Endothelial cell (in vitro differentiated cells): ENCODE data around the gene ADAM12. TPM values are rescaled to one million over a fixed set of nuclear protein-coding genes. Genes with fewer than 3 reads are reported as not detected.
"Not testable (repeated sequence)": the region's sequence is repeated elsewhere in the genome, so short reads cannot be mapped to it uniquely, and the experiment has no call there.

ENCODE experiments used
- DNase-seq: peaks from one replicate; pipeline ENCODE4 v3.0.0; 2021; ENCODE audit warnings: low spot score
- H3K27ac Mint-ChIP-seq: one replicate; pipeline ENCODE4 v1.8.0; 2021; ENCODE audit warnings: mixed read lengths, inconsistent platforms; ENCODE audit not compliant: unreplicated experiment
- H3K27me3 Mint-ChIP-seq: one replicate; pipeline ENCODE4 v1.8.0; 2021; ENCODE audit warnings: mild to moderate bottlenecking, moderate library complexity, mixed read lengths, inconsistent platforms; ENCODE audit not compliant: unreplicated experiment
- H3K36me3 Mint-ChIP-seq: one replicate; pipeline ENCODE4 v1.8.0; 2021; ENCODE audit warnings: mild to moderate bottlenecking, low read depth, mixed read lengths, inconsistent platforms; ENCODE audit not compliant: unreplicated experiment
- H3K4me1 Mint-ChIP-seq: one replicate; pipeline ENCODE4 v1.8.0; 2021; ENCODE audit warnings: mild to moderate bottlenecking, mixed read lengths, inconsistent platforms; ENCODE audit not compliant: unreplicated experiment
- H3K4me3 Mint-ChIP-seq: one replicate; pipeline ENCODE4 v1.8.0; 2021; ENCODE audit warnings: mild to moderate bottlenecking, mixed read lengths, inconsistent platforms; ENCODE audit not compliant: unreplicated experiment
- H3K9me3 Mint-ChIP-seq: one replicate; pipeline ENCODE4 v1.8.0; 2021; ENCODE audit warnings: mixed read lengths, inconsistent platforms; ENCODE audit not compliant: unreplicated experiment
- CTCF ChIP-seq: fragments of 200-600 bp; sonication (generic); IDR thresholded peaks from one replicate; pipeline ENCODE4 v1.5.0; 2021; ENCODE audit warnings: antibody characterized with exemption; ENCODE audit not compliant: unreplicated experiment
- total RNA-seq: library from RNA; stranded (reverse); fragmentation: NEBNext Ultra II Directional; extraction: Animal tissue kit (Norgen Biotek cat#: 25700); gene quantifications from one replicate; pipeline ENCODE4 v1.2.1, GENCODE V29; 2021; ENCODE audit not compliant: unreplicated experiment

ADAM12 gene
- total RNA-seq, 1 donor from 2014 or later: 9.0 TPM

DNA sequence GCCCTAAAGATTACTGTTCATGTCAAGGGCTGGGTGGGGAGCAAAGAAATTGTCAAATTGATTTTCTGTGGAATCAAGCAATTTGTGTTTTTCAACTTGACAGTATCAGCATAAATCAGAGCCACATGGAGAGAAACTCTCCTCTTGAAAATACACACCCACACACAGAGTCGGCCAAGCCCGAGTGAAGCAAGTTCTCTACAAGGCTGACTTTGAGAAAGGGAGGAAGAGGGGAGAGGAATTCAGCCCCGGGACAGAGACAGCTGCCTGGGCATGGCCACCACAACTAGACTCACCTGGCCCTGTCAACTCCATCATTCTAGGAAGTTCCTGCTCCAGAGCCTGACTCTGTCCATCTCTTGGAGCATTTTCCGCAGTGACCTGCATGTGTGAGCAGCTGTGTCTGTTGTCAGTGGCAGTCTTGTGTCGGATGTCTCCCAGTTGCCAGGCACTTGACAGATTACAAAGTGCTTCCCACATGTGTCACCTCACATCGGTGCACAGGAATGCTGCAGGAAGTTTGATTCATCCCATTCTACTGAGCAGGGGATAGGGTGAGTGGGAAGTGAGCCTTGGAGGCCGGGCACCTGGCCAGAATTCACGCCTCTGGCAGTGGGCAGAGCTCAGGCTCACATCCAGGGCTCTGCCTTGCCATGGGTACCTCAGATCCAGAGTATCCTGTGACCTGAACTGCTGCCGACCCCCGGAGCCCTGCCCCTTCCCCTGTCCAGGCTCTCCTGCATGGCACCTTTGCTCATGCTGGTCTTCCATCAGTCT is 37.9 kb downstream of the ADAM12 start:
- H3K4me3 Mint-ChIP-seq: no peak overlapping the region
- H3K27me3 Mint-ChIP-seq: peaks cover 2% of the 10 kb centered on the region
- TF ChIP-seq CTCF: no peak
- H3K4me1 Mint-ChIP-seq: no peaks in the 10 kb centered on the region
- H3K9me3 Mint-ChIP-seq: no peaks in the 10 kb centered on the region
- H3K27ac Mint-ChIP-seq: no peak overlapping the region
- no peaks in the 10 kb centered on the region for H3K36me3 Mint-ChIP-seq
- DNase-seq: no peak

DNA sequence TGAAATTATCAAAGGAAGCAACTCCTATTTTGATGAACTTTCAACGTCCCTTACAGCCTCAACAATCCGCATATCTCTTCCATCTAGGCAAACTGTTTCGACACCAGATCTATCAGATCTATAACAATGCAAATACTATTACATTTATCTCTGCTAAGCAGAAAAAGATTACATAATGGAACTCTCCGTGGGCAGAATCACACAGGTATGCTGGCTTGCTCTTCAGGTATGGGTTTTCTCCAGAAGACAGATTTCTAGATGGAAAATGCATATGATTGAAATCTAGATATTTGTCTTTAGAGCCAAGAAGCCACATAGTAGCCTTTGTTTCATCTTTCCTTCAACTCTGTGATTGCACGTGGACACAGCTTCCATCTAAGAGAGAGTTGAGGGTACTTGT is 38.6 kb downstream of the ADAM12 start:
- DNase-seq: no peak
- H3K36me3 Mint-ChIP-seq: no peaks in the 10 kb centered on the region
- H3K4me1 Mint-ChIP-seq: no peaks in the 10 kb centered on the region
- no peak overlapping the region for H3K4me3 Mint-ChIP-seq
- H3K27ac Mint-ChIP-seq: no peak overlapping the region
- H3K27me3 Mint-ChIP-seq: peaks cover 2% of the 10 kb centered on the region
- no peak for TF ChIP-seq CTCF
- H3K9me3 Mint-ChIP-seq: no peaks in the 10 kb centered on the region

DNA sequence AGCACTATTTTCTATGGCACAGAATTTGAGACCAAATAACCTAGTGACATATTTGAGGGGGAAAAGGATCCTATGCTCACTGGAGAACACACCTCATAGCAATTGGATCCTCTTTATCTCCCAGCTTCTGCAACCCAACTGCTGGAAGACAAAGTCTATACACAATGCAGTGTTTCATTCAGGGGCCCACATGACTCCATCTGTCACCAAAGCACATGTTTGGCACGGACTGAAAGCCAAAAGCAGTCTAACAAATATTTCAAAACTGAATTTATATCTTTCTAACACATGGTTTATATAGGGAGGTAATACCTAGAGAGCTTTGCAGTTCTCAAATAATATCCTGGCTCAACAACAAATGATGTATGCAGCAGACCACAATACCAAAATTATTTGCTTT is 39.2 kb downstream of the ADAM12 start:
- H3K4me1 Mint-ChIP-seq: no peaks in the 10 kb centered on the region
- H3K27ac Mint-ChIP-seq: no peak overlapping the region
- H3K36me3 Mint-ChIP-seq: no peaks in the 10 kb centered on the region
- H3K4me3 Mint-ChIP-seq: no peak overlapping the region
- H3K27me3 Mint-ChIP-seq: peaks cover 2% of the 10 kb centered on the region
- TF ChIP-seq CTCF: no peak
- no peak for DNase-seq
- H3K9me3 Mint-ChIP-seq: no peaks in the 10 kb centered on the region

DNA sequence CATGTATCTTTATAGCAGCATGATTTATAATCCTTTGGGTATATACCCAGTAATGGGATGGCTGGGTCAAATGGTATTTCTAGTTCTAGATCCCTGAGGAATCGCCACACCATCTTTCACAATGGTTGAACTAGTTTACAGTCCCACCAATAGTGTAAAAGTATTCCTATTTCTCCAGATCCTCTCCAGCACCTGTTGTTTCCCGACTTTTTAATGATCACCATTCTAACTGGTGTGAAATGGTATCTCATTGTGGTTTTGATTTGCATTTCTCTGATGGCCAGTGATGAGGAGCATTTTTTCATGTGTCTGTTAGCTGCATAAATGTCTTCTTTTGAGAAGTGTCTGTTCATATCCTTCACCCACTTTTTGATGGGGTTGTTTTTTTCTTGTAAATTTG is 44.8 kb downstream of the ADAM12 start:
- not testable (repeated sequence) for H3K4me3 Mint-ChIP-seq, H3K27ac Mint-ChIP-seq, H3K4me1 Mint-ChIP-seq, H3K9me3 Mint-ChIP-seq, DNase-seq, H3K27me3 Mint-ChIP-seq, H3K36me3 Mint-ChIP-seq

DNA sequence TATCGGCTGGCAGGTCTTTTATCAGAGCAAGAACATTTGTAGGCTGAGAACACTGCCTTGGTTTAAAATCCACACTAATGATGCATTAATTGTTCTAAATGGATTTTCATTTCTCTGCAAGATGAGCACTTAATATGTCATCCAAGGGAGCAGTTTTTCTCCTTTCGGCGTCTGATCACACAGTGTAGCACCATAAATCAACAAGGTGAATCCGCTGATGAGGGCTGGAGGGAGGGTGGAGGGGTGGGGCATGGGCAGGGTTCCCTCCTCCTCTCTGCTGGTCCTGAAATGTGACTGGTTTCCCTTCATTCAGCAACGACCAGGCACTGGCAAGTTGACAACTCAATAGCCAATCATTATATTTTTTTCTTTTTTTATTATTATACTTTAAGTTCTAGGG is 45.6 kb downstream of the ADAM12 start:
- Mint-ChIP-seq H3K4me1 (peaks cover under 1% of the 10 kb centered on the region), H3K4me3 (no peak overlapping the region), H3K27ac (no peak overlapping the region), H3K9me3 (no peaks in the 10 kb centered on the region), H3K27me3 (no peaks in the 10 kb centered on the region), H3K36me3 (no peaks in the 10 kb centered on the region)
- no peak for TF ChIP-seq CTCF
- DNase-seq: no peak
